ENCODE measurements around the gene HSD17B2.

GRCh38 chr16:82074019-82074558, 39.0 kb downstream of the HSD17B2 start:
- TF ChIP-seq CTCF (IDR thresholded peaks at IDR 0.05 in 4 of 5, conservative IDR thresholded peaks at IDR 0.05 in 1 of 5): no peak
- TF ChIP-seq POLR2A (IDR thresholded peaks at IDR 0.05): no peak

All from gastrocnemius medialis (tissue), 4 donors.